Esophagus squamous epithelium (tissue), 4 donors: ENCODE data around the gene PLEKHA7.

Source experiments
- POLR2A ChIP-seq, 4 donors: fragments of 450-650 bp; IDR thresholded peaks; one replicate each; pipeline ENCODE4 v1.6.1; 2017; ENCODE audit warnings: antibody characterized with exemption in 4 of 4, mild to moderate bottlenecking in 4 of 4, moderate library complexity in 3 of 4
- TF ChIP-seq, protein P1 (sequence below), 6 experiments: fragments of 450-650 bp in 4 of 6; fragments of 200-600 bp in 2 of 6; sonication (generic) in 2 of 6; IDR thresholded peaks; one replicate each; pipeline ENCODE4 v1.5.1; 2016 to 2019; ENCODE audit warnings: antibody characterized with exemption in 6 of 6, mild to moderate bottlenecking in 4 of 6, moderate library complexity in 4 of 6

- TF ChIP-seq, protein P1, sequence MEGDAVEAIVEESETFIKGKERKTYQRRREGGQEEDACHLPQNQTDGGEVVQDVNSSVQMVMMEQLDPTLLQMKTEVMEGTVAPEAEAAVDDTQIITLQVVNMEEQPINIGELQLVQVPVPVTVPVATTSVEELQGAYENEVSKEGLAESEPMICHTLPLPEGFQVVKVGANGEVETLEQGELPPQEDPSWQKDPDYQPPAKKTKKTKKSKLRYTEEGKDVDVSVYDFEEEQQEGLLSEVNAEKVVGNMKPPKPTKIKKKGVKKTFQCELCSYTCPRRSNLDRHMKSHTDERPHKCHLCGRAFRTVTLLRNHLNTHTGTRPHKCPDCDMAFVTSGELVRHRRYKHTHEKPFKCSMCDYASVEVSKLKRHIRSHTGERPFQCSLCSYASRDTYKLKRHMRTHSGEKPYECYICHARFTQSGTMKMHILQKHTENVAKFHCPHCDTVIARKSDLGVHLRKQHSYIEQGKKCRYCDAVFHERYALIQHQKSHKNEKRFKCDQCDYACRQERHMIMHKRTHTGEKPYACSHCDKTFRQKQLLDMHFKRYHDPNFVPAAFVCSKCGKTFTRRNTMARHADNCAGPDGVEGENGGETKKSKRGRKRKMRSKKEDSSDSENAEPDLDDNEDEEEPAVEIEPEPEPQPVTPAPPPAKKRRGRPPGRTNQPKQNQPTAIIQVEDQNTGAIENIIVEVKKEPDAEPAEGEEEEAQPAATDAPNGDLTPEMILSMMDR (IDR thresholded peaks at IDR 0.05), result no peak
- no peak for TF ChIP-seq POLR2A (IDR thresholded peaks at IDR 0.05)
These were observed 120.7 kb downstream of the PLEKHA7 start for GRCh38 chr11:16893456-16894066.
